Superior temporal gyrus (tissue), 1 donor: Measurements from ENCODE around the gene UBA52.

ENCODE experiments used
- DNase-seq: peaks from one replicate; pipeline ENCODE4 v3.0.0-alpha.2; 2016; ENCODE audit errors: extremely low spot score

UBA52 gene

GRCh38 chr19:18608102-18608804, 36.6 kb downstream of the UBA52 start:
- DNase-seq, result no peak

GRCh38 chr19:18608805-18609716, 37.4 kb downstream of the UBA52 start:
- DNase-seq, result no peak

GRCh38 chr19:18609717-18610051, 38.0 kb downstream of the UBA52 start:
- no peak for DNase-seq

- DNase-seq, result no peak
Measured at GRCh38 chr19:18610245-18610555, 38.5 kb downstream of the UBA52 start.

GRCh38 chr19:18610556-18611326, 39.1 kb downstream of the UBA52 start:
- DNase-seq, result no peak

- DNase-seq, result no peak
Measured at GRCh38 chr19:18611327-18612050, 39.8 kb downstream of the UBA52 start.

GRCh38 chr19:18612051-18612771, 40.6 kb downstream of the UBA52 start:
- DNase-seq, result no peak

- no peak for DNase-seq
Measured at GRCh38 chr19:18612772-18613588, 41.3 kb downstream of the UBA52 start, which contains the start of gene TMEM59L. Gene TMEM59L, plus strand, starts transcription at chr19:18612870. Its CDS starts 89 bp downstream, at chr19:18612959.

GRCh38 chr19:18613589-18614234, 42.1 kb downstream of the UBA52 start:
- DNase-seq, result no peak

GRCh38 chr19:18616023-18616422, 44.4 kb downstream of the UBA52 start:
- DNase-seq, result no peak

- no peak for DNase-seq
Measured at GRCh38 chr19:18617562-18617961, 45.9 kb downstream of the UBA52 start.

- no peak for DNase-seq
Measured at GRCh38 chr19:18618236-18618635, 46.6 kb downstream of the UBA52 start.

- DNase-seq, result no peak
Measured at GRCh38 chr19:18620311-18620710, 48.7 kb downstream of the UBA52 start.

GRCh38 chr19:18620902-18621301, 49.2 kb downstream of the UBA52 start:
- no peak for DNase-seq

- no peak for DNase-seq
Measured at GRCh38 chr19:18626906-18627305, 55.2 kb downstream of the UBA52 start.
